HG02798 (cell line): ENCODE measurements around the gene DHCR7.

Experiments used
- ATAC-seq: cut with Tn5 transposase; IDR thresholded peaks from one replicate; pipeline ENCODE4 v1.9.1; 2021; ENCODE audit warnings: mild to moderate bottlenecking; ENCODE audit not compliant: unreplicated experiment, poor library complexity

Gene DHCR7

GRCh38 chr11:71478528-71478840 lies 30.3 kb upstream of the DHCR7 start:
- ATAC-seq = no peak

- no peak for ATAC-seq
These were observed 29.7 kb upstream of the DHCR7 start for GRCh38 chr11:71477641-71478527.

- no peak for ATAC-seq
These were observed 28.9 kb upstream of the DHCR7 start for GRCh38 chr11:71476926-71477640.

- ATAC-seq = no peak
These were observed 27.8 kb upstream of the DHCR7 start for GRCh38 chr11:71476031-71476430.

- no peak for ATAC-seq
These were observed 26.7 kb upstream of the DHCR7 start for GRCh38 chr11:71474771-71475483.

GRCh38 chr11:71474141-71474770 lies 26.1 kb upstream of the DHCR7 start:
- ATAC-seq = no peak

GRCh38 chr11:71473793-71474080 lies 25.5 kb upstream of the DHCR7 start:
- ATAC-seq = no peak

GRCh38 chr11:71472941-71473792 lies 25.0 kb upstream of the DHCR7 start:
- no peak for ATAC-seq

GRCh38 chr11:71472357-71472885 lies 24.2 kb upstream of the DHCR7 start:
- no peak for ATAC-seq

GRCh38 chr11:71470946-71471345 lies 22.8 kb upstream of the DHCR7 start:
- ATAC-seq = no peak

GRCh38 chr11:71467164-71467563 lies 19.0 kb upstream of the DHCR7 start:
- ATAC-seq = no peak

GRCh38 chr11:71466358-71466757 lies 18.2 kb upstream of the DHCR7 start:
- ATAC-seq = no peak

GRCh38 chr11:71465054-71465453 lies 16.9 kb upstream of the DHCR7 start:
- no peak for ATAC-seq

- ATAC-seq = no peak
These were observed 15.4 kb upstream of the DHCR7 start for GRCh38 chr11:71463331-71464211.

GRCh38 chr11:71462726-71463125 lies 14.5 kb upstream of the DHCR7 start:
- ATAC-seq = no peak

- no peak for ATAC-seq
These were observed 13.5 kb upstream of the DHCR7 start for GRCh38 chr11:71461696-71462095.

- no peak for ATAC-seq
These were observed 11.7 kb upstream of the DHCR7 start for GRCh38 chr11:71459767-71460320.

GRCh38 chr11:71459076-71459766 lies 11.0 kb upstream of the DHCR7 start:
- no peak for ATAC-seq
